Parathyroid adenoma (tissue), 2 donors: ENCODE results near the gene RAB3B.

ENCODE experiments used
- H2AFZ ChIP-seq: fragments of 300-600 bp; sonication (generic); one replicate; pipeline ENCODE4 v1.7.0; 2017; ENCODE audit warnings: antibody characterized with exemption, mild to moderate bottlenecking
- H3K27ac ChIP-seq: fragments of 300-600 bp; sonication (generic); one replicate; pipeline ENCODE4 v1.7.0; 2017
- H3K27me3 ChIP-seq: fragments of 300-600 bp; sonication (generic); one replicate; pipeline ENCODE4 v1.7.0; 2017; ENCODE audit warnings: low read length; ENCODE audit not compliant: control insufficient read depth, insufficient read depth
- H3K36me3 ChIP-seq: fragments of 300-600 bp; sonication (generic); one replicate; pipeline ENCODE4 v1.7.0; 2017; ENCODE audit warnings: low read length; ENCODE audit not compliant: control insufficient read depth, insufficient read depth
- H3K4me1 ChIP-seq: fragments of 300-600 bp; sonication (generic); one replicate; pipeline ENCODE4 v1.7.0; 2017; ENCODE audit warnings: control low read depth
- H3K4me2 ChIP-seq: fragments of 300-600 bp; sonication (generic); one replicate; pipeline ENCODE4 v1.7.0; 2017; ENCODE audit warnings: low read length
- H3K4me3 ChIP-seq: fragments of 300-600 bp; sonication (generic); one replicate; pipeline ENCODE4 v1.7.0; 2017; ENCODE audit warnings: low read depth, low read length
- H3K79me2 ChIP-seq: fragments of 300-600 bp; sonication (generic); one replicate; pipeline ENCODE4 v1.7.0; 2017; ENCODE audit warnings: control low read depth
- H3K9ac ChIP-seq: fragments of 300-600 bp; sonication (generic); one replicate; pipeline ENCODE4 v1.7.0; 2017; ENCODE audit warnings: mild to moderate bottlenecking
- H3K9me3 ChIP-seq: fragments of 300-600 bp; sonication (generic); one replicate; pipeline ENCODE4 v1.7.0; 2017; ENCODE audit warnings: low read length; ENCODE audit not compliant: control insufficient read depth
- CTCF ChIP-seq: fragments of 300-600 bp; sonication (generic); IDR thresholded peaks from one replicate; pipeline ENCODE4 v1.7.0; 2017; ENCODE audit warnings: antibody characterized with exemption, mild to moderate bottlenecking
- donor health status: primary hyperparathyroidism.

RAB3B gene

GRCh38 chr1:51946300-51946699 is 44.2 kb downstream of the RAB3B start:
- Histone ChIP-seq H3K79me2 (no peaks in the 10 kb centered on the region), H3K9me3 (no peaks in the 10 kb centered on the region), H3K4me3 (no peak overlapping the region), H3K9ac (no peak overlapping the region), H3K4me2 (no peak overlapping the region), H3K36me3 (no peaks in the 10 kb centered on the region), H3K27me3 (no peaks in the 10 kb centered on the region), H3K27ac (no peak overlapping the region), H2AFZ (no peak overlapping the region), H3K4me1 (no peaks in the 10 kb centered on the region)
- no peak for TF ChIP-seq CTCF

GRCh38 chr1:51945591-51945990 is 44.9 kb downstream of the RAB3B start:
- no peak overlapping the region for H2AFZ ChIP-seq
- no peak overlapping the region for H3K9ac ChIP-seq
- no peaks in the 10 kb centered on the region for H3K79me2 ChIP-seq
- no peaks in the 10 kb centered on the region for H3K36me3 ChIP-seq
- no peaks in the 10 kb centered on the region for H3K4me1 ChIP-seq
- H3K9me3 ChIP-seq = no peaks in the 10 kb centered on the region
- no peak overlapping the region for H3K4me2 ChIP-seq
- no peak overlapping the region for H3K4me3 ChIP-seq
- TF ChIP-seq CTCF = no peak
- no peak overlapping the region for H3K27ac ChIP-seq
- H3K27me3 ChIP-seq = no peaks in the 10 kb centered on the region

GRCh38 chr1:51942281-51942680 is 48.2 kb downstream of the RAB3B start:
- no peak overlapping the region for H3K27ac ChIP-seq
- no peak for TF ChIP-seq CTCF
- H3K4me1 ChIP-seq = no peaks in the 10 kb centered on the region
- H3K27me3 ChIP-seq = no peaks in the 10 kb centered on the region
- H3K4me2 ChIP-seq = no peak overlapping the region
- H3K9ac ChIP-seq = no peak overlapping the region
- H2AFZ ChIP-seq = no peak overlapping the region
- no peaks in the 10 kb centered on the region for H3K9me3 ChIP-seq
- H3K4me3 ChIP-seq = no peak overlapping the region
- H3K36me3 ChIP-seq = no peaks in the 10 kb centered on the region
- no peaks in the 10 kb centered on the region for H3K79me2 ChIP-seq

- Histone ChIP-seq H2AFZ (no peak overlapping the region), H3K79me2 (no peaks in the 10 kb centered on the region)
Measured at GRCh38 chr1:51941528-51941927, 49.0 kb downstream of the RAB3B start.

More at GRCh38 chr1:51941528-51941927, 49.0 kb downstream of the RAB3B start:
- Histone ChIP-seq H3K9ac (no peak overlapping the region), H3K27ac (no peak overlapping the region), H3K4me3 (no peak overlapping the region), H3K4me2 (no peak overlapping the region), H3K27me3 (no peaks in the 10 kb centered on the region), H3K9me3 (no peaks in the 10 kb centered on the region), H3K36me3 (no peaks in the 10 kb centered on the region), H3K4me1 (no peaks in the 10 kb centered on the region)
- TF ChIP-seq CTCF = no peak
